Lower leg skin (tissue), 3 donors: Measurements from ENCODE around the gene OARD1.

Source experiments
- CTCF ChIP-seq, 3 donors: fragments of 450-650 bp; IDR thresholded peaks; one replicate each; pipeline ENCODE4 v1.5.1; 2016; ENCODE audit warnings: antibody characterized with exemption in 3 of 3, mild to moderate bottlenecking in 3 of 3, moderate library complexity in 2 of 3
- POLR2A ChIP-seq, 2 donors: fragments of 450-650 bp; IDR thresholded peaks; one replicate each; pipeline ENCODE4 v1.6.1; 2016 to 2017; ENCODE audit warnings: antibody characterized with exemption in 2 of 2, mild to moderate bottlenecking in 1 of 2, moderate library complexity in 1 of 2

GRCh38 chr6:41014780-41015179 lies 57.4 kb downstream of the OARD1 start:
- TF ChIP-seq CTCF (IDR thresholded peaks at IDR 0.05) (no peak), POLR2A (IDR thresholded peaks at IDR 0.05) (no peak)
